ENCODE measurements around the gene BBS2.

BBS2 gene, protein sequence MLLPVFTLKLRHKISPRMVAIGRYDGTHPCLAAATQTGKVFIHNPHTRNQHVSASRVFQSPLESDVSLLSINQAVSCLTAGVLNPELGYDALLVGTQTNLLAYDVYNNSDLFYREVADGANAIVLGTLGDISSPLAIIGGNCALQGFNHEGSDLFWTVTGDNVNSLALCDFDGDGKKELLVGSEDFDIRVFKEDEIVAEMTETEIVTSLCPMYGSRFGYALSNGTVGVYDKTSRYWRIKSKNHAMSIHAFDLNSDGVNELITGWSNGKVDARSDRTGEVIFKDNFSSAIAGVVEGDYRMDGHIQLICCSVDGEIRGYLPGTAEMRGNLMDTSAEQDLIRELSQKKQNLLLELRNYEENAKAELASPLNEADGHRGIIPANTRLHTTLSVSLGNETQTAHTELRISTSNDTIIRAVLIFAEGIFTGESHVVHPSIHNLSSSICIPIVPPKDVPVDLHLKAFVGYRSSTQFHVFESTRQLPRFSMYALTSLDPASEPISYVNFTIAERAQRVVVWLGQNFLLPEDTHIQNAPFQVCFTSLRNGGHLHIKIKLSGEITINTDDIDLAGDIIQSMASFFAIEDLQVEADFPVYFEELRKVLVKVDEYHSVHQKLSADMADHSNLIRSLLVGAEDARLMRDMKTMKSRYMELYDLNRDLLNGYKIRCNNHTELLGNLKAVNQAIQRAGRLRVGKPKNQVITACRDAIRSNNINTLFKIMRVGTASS
- 30.0 to 106 (median 72.8) reads per million in 4 experiments for total RNA-seq

DNA sequence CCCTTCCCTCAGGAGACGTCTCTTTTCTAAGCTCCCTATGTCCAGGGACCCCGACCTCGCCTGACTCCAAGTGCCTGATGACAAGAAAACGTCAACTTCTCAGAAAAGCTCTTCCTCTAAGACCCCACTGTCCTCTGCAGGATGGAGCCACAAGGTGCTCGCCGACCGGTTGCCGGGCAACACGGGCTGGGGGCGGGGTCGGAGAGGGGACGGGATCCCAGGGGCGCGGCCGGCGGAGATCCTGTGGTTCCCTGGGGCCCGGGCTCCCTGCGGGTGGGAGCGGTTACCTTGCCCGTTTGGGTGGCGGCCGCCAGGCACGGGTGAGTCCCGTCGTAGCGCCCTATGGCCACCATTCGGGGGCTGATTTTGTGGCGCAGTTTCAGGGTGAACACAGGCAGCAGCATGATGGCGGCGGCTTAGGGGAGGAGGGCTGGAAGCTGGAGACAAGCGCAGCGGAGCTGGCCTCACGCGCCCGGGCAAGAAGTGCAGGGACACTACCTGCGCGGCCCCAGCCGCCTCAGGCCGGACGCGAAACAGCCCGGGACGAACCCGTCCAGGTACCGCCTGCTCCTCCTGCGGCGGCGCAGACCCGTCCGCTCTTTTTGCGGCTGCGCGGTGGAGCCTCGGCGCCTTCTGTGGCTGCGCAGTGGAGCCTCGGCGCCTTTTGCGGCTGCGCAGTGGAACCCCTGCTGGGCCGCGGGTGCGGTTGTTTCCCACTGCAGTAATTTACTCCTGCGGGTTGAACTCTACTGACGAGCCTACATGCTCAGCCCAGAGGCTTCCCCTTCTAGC lies at the start of gene BBS2:
Gene BBS2, minus strand, starts transcription at position 566 of the 792 bp plus-strand sequence. Its CDS starts 162 bp downstream, at position 404.
- DNase-seq = peak; percentile 85

DNA sequence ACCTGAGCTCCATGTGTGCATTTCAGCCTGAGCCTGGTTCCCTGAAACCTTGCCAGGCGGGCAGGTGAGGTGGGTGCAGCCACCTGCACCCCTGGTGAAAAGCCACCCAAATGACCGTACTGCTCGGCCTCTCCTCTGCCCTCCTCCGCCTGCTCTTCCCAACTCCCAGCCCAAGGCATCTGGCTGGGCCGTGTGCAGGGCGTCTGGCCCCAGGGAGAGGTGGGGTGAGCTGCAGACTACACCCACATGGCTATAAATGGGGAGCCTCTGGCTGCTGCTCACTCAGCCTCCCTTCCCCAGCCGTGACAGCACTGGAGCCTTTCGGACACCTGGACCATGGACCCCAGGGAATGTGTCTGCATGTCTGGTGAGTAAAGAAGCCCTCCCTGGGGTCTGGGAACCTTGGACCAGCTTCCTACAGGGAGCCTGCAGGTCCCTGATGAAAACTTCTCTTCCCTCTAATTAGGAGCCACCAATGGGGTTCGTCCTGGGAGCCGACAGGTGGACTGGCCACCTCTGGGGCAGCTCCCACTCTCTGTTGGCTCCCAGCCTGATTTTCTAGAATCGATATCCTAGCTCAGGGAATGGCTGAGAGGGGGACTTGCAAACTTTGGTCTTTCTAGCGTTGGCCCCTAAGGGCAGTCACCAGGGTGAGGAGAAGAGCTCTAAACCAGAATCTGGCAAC lies 45.1 kb upstream of the BBS2 start, which contains the start of gene MT4:
Gene MT4, plus strand, starts transcription at position 281 of the 685 bp plus-strand sequence. Its CDS starts 56 bp downstream, at position 337.
- no peak for DNase-seq

GRCh38 chr16:56561126-56561525 lies 41.3 kb upstream of the BBS2 start:
- no peak for DNase-seq

DNA sequence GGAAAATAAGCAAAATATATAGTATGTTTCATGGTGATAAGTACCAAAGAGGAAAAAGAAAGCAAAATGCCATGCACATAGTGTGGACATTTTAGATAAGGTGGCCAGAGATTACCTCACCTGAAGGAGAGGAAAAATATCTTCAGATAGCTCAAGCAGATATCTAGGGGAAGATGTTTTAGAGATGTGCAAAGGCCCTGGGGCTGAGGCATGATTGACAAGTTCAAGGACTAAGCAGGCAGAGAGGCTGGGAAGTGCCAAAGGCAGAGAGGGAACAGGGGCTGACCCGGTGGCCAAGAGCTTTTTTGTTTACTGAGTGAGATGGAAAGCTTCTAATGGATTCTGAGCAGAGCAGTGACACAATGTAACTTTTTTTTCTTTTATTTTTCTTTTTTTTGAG lies 40.6 kb upstream of the BBS2 start:
- DNase-seq = no peak

DNA sequence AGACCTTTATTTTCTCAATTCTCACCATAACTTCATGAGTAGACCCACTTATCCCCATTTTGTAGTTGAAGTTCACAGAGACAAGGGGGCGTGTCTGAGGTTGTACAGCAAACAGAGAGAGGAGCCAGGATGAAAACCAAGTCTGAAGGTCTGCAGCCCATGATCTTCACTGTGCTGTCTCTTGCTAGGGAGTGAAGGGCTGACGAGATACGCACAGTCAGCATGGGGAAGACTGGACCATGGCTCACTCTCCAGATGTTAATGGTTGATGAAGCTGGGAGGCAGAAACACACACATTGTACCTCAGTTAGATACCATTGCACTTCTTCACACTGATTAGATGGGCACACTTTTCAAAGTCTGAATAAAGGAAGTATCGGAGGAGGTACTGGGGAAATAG lies 39.3 kb upstream of the BBS2 start:
- no peak for DNase-seq

- no peak for DNase-seq
Observed at GRCh38 chr16:56558024-56558747, 38.4 kb upstream of the BBS2 start.

DNA sequence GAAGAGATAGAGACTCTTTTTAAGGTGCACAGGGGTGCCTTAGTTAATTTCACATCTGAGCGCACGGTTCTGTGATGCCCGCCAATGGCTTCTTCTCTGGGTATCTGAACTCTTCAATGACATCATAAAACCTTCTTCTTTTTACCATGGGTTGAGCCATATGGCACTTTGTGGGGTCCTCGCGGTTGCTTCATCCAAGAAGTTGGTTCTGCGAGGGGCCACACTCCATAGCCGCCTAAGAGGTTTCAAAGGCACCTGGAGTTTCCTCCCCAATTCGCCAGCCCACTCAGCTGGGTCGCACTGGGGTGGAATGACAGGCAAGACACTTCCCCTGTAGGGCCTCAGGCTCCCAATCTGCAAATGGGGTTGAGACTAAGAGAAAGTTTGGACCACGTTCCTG lies 34.6 kb upstream of the BBS2 start:
- DNase-seq = no peak

- no peak for DNase-seq
Observed at GRCh38 chr16:56551796-56552738, 32.2 kb upstream of the BBS2 start.

GRCh38 chr16:56549744-56550385 lies 30.0 kb upstream of the BBS2 start:
- DNase-seq = no peak

DNA sequence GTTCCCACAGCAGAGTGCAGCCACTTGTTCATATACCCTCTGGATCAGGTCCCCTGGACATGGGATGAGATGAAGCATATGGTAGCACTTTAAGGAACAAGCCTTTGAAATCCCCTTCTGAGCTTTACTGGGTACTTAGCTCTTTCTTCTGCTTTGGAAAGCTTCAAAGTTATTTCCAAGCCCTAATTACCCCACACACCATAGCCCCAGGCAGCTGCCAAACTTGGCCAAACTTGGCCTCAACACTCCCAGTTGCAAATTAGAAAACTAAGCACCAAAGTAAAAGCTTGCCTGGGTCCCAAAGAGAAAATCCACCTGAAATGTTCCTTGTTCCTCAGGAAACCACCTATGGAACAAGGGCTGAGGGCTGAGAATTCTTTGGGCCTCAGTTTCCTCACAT lies 29.3 kb upstream of the BBS2 start:
- no peak for DNase-seq

DNA sequence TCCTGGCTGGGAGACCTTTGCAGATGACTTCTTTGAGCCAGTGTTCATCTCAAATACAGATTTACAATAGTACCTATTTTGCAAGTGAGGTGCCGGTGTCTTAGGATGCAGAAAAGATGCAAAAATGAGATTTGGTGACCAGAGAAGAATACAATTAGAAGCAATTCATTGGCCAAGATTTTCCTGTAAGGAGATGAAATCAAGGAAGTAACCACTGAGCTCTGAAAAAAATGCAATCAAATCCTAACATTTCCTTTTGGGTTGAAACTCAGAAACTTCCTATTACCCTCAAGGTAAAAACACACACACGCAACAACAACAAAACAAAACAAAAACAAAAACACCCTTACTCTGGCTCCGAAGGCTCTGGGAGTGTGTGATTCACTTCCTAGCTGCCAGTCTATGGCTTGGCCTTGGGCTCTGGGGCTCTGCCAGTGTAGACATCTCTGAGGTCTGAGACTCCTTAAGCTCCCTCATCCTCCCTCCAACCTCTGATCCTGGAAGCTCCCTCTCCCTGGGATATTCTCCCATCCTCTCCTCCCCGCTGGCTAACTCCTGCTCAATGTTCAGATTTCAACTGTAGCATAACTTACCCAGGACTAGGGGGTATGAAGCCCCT lies 28.2 kb upstream of the BBS2 start:
- no peak for DNase-seq

GRCh38 chr16:56547120-56547948 lies 27.5 kb upstream of the BBS2 start:
- DNase-seq = no peak

DNA sequence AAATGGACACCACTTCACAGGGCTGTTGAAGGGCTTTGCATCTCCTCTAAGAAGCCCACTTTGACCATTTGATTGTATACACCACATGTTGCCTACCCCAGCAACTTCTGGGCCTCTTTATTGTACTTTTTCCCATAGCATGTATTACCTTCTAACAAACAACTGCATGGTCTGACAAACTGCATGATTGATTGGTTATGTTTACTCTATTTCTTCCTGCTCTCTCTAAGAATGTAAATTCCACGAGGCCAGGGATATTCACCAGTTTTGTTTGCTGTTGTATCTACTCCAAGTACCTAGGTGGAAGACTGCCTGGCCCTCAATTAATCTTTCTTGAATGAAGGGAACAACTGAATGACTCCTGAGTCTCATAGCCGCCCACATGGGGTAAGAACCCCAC lies 22.2 kb upstream of the BBS2 start:
- no peak for DNase-seq

- no peak for DNase-seq
Observed at GRCh38 chr16:56539656-56540055, 19.8 kb upstream of the BBS2 start.

GRCh38 chr16:56538331-56538730 lies 18.5 kb upstream of the BBS2 start:
- DNase-seq = no peak

DNA sequence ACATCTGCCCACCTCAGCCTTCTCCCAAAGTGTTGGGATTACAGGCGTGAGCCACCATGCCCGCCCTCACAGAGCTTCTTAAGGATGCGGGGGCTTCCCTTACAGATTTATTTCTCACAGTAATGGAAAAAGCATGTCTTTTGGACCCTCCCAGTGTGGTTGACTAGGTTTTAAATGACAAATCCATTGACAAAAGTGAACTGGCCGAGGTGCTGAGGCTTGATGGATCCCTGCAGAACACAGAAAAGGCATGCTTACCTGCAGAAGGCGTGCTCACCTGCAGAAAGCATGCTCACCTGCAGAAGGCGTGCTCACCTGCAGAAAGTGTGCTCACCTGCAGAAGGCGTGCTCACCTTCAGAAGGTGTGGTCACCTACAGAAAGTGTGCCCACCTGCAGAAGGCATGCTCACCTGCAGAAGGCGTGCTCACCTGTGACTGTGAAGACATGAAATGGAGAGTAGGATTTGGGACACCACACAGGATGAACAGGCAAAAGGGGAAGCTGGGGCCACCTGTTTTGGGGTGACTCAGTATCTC lies 15.1 kb upstream of the BBS2 start:
- no peak for DNase-seq

- no peak for DNase-seq
Observed at GRCh38 chr16:56532714-56533113, 12.9 kb upstream of the BBS2 start.

- no peak for DNase-seq
Observed at GRCh38 chr16:56530872-56531271, 11.0 kb upstream of the BBS2 start.

All from effector CD8-positive, alpha-beta T cell (primary cell).